Measurements from ENCODE around the gene CDCA3. TPM values are rescaled to one million over a fixed set of nuclear protein-coding genes. Genes with fewer than 3 reads are reported as not detected.

Gene CDCA3
- total RNA-seq, 1 experiment from 2014 or later = 92.0 TPM

DNA sequence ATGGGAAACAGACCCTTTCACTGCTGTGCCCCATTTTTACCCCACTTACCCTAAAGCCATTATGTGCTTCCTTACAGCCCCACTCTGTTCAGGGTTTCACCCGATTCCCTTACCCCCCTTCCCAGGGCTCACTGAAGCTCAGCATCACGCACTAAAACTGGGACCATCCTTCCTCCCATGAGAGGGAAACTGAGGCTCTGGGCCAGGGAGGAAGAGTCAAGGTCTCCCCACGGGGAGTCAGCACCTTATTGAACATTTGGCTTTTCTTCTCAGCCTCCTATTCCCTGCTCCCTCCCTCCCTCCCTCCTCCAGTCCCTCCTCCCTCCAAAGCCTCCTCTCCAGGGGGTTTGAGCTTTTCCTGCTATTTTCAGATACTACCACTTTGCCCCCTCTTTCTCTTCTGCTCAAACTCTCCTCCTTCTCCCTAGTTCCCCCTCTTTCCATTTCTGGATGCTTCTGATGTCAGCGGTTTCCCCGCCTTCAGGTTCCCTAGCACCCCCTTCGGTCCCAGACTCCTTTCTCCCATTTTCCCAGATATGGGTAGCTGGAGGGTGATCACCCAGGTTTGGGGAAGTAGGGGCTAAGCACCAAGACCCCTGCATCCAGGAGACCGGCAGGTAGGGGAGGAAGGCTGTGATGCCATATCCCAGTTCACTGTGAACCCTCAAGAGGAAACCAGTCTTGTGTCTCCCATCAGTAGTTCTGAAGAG is 28.5 kb downstream of the CDCA3 start:
- H3K36me3 ChIP-seq (ENCODE audit: low read depth, low read length) = no peaks in the 10 kb centered on the region
- H3F3A ChIP-seq (ENCODE audit: low read length, unreplicated experiment) = no peaks in the 10 kb centered on the region
- H3K9me2 ChIP-seq (replicated peaks; ENCODE audit: low read length) = no peaks in the 10 kb centered on the region
- ChIA-PET POLR2A (ENCODE audit: unreplicated experiment) (no interaction called here), CTCF (no interaction called here)
- H3K27ac ChIP-seq (ENCODE audit: low read length) = no peak overlapping the region
- intact Hi-C loops (cut with micrococcal nuclease) = no loop called here
- no peaks in the 10 kb centered on the region for H3K79me2 ChIP-seq (ENCODE audit: low read length)
- TF ChIP-seq EZH2 (IDR thresholded peaks at IDR 0.05; ENCODE audit: low read length, unreplicated experiment) (no peak), EZH2phosphoT487 (IDR thresholded peaks at IDR 0.05; ENCODE audit: borderline replicate concordance, low read length) (no peak)
- TF ChIP-seq, protein P1, sequence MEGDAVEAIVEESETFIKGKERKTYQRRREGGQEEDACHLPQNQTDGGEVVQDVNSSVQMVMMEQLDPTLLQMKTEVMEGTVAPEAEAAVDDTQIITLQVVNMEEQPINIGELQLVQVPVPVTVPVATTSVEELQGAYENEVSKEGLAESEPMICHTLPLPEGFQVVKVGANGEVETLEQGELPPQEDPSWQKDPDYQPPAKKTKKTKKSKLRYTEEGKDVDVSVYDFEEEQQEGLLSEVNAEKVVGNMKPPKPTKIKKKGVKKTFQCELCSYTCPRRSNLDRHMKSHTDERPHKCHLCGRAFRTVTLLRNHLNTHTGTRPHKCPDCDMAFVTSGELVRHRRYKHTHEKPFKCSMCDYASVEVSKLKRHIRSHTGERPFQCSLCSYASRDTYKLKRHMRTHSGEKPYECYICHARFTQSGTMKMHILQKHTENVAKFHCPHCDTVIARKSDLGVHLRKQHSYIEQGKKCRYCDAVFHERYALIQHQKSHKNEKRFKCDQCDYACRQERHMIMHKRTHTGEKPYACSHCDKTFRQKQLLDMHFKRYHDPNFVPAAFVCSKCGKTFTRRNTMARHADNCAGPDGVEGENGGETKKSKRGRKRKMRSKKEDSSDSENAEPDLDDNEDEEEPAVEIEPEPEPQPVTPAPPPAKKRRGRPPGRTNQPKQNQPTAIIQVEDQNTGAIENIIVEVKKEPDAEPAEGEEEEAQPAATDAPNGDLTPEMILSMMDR (conservative IDR thresholded peaks at IDR 0.05; ENCODE audit: low read depth, low read length) = no peak
- no peak overlapping the region for H3K4me2 ChIP-seq (ENCODE audit: low read length)
- no peaks in the 10 kb centered on the region for H3K9me3 ChIP-seq (ENCODE audit: low read length)
- ATAC-seq = no peak
- BruUV-seq (replicated peaks) = no TSS peak
- H3K27me3 ChIP-seq (ENCODE audit: low read length) = no peaks in the 10 kb centered on the region
- H3K4me1 ChIP-seq (ENCODE audit: insufficient read depth, low read length) = peaks cover 5% of the 10 kb centered on the region; the same call in 1 of the 2 replicates
- H4K20me1 ChIP-seq (ENCODE audit: low read length) = no peaks in the 10 kb centered on the region
- no peak overlapping the region for H2AFZ ChIP-seq (ENCODE audit: low read length)
- no peak overlapping the region for H3K4me3 ChIP-seq (ENCODE audit: low read length)
- no peak overlapping the region for H3K9ac ChIP-seq (ENCODE audit: low read length)
- DNase-seq = no peak

DNA sequence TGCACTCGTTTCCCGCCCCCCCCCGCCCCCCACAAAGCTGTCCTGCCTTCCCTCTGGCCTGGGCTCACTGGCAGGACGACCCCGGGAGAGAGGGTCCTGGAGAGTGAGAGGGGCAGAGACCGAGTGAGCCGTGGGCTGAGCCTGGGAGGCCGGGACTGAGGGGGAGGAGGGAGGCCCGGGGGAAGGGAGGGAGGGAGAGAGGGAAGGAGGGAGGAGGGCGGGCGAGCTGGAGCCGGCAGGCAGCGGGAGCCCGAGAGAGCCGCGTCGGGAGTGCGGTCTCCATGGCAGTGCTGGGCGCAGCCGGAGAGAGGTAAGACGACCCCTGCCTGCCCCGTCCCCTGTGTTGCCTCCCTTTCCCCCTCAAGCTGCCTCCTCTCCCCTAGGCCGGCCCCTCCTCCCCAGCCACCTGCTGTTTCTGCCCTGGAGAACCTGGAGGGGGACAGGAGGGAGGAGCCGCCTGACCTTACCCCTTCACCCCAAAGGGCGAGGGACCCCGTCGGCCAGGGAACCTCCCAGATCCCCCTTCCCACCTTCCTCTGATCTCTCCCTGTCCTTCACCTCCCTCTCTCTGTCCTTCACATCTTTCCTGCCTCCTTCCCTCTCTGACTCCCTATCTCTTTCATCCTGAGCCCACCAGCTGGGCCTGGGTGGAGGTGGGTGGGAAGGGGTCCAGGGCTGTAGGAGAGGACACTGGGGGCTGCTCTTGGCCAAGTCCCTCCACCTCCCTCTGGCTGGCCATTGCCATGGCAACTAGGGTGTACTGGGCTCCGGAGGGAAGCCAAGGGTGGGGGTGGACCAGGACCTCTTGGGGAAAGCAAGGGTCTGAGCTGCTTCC is 29.3 kb downstream of the CDCA3 start, which contains the start of gene GPR162:
GPR162 (plus strand) TSS at position 231 of the 835 bp plus-strand sequence. CDS start 2,078 bp downstream, outside the sequence.
- Histone ChIP-seq H3K4me1 (ENCODE audit: insufficient read depth, low read length) (no peaks in the 10 kb centered on the region), H3K4me3 (ENCODE audit: low read length) (no peak within 1 kb of the TSS), H3K9ac (ENCODE audit: low read length) (no peak within 1 kb of the TSS), H3K9me2 (replicated peaks; ENCODE audit: low read length) (no peaks in the 10 kb centered on the region), H3F3A (ENCODE audit: low read length, unreplicated experiment) (no peaks in the 10 kb centered on the region), H2AFZ (ENCODE audit: low read length) (no peak within 1 kb of the TSS), H3K36me3 (ENCODE audit: low read depth, low read length) (no peaks in the 10 kb centered on the region), H3K27me3 (ENCODE audit: low read length) (no peaks in the 10 kb centered on the region), H3K79me2 (ENCODE audit: low read length) (no peaks in the 10 kb centered on the region), H3K4me2 (ENCODE audit: low read length) (no peak within 1 kb of the TSS), H3K9me3 (ENCODE audit: low read length) (no peaks in the 10 kb centered on the region), H4K20me1 (ENCODE audit: low read length) (no peaks in the 10 kb centered on the region), H3K27ac (ENCODE audit: low read length) (no peak within 1 kb of the TSS)
- intact Hi-C loops (cut with micrococcal nuclease) = no loop called here
- ATAC-seq (no peak), DNase-seq (no peak)
- ChIA-PET POLR2A (ENCODE audit: unreplicated experiment) (no interaction called here), CTCF (no interaction called here)
- no peak for TF ChIP-seq EZH2 (IDR thresholded peaks at IDR 0.05; ENCODE audit: low read length, unreplicated experiment)
- BruUV-seq (replicated peaks) = no TSS peak

DNA sequence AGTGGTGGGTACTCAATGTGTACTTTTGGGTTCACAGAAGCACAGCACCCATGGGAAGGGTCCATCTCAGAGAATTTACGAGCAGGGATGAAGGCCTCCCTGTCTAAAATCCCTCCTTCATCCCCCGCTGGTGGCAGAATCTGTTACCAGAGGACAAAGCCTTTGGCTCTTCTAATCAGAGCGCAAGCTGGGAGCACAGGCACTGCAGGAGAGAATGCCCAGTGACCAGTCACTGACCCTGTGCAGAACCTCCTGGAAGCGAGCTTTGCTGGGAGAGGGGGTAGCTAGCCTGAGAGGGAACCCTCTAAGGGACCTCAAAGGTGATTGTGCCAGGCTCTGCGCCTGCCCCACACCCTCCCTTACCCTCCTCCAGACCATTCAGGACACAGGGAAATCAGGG is 30.9 kb downstream of the CDCA3 start:
- POLR2A ChIA-PET (ENCODE audit: unreplicated experiment) = no interaction called here
- Histone ChIP-seq H3K27ac (ENCODE audit: low read length) (no peak overlapping the region), H3K4me3 (ENCODE audit: low read length) (no peak overlapping the region), H4K20me1 (ENCODE audit: low read length) (no peaks in the 10 kb centered on the region), H3K27me3 (ENCODE audit: low read length) (no peaks in the 10 kb centered on the region), H2AFZ (ENCODE audit: low read length) (no peak overlapping the region), H3F3A (ENCODE audit: low read length, unreplicated experiment) (no peaks in the 10 kb centered on the region), H3K79me2 (ENCODE audit: low read length) (no peaks in the 10 kb centered on the region), H3K9me3 (ENCODE audit: low read length) (no peaks in the 10 kb centered on the region), H3K9ac (ENCODE audit: low read length) (no peak overlapping the region), H3K4me2 (ENCODE audit: low read length) (no peak overlapping the region), H3K36me3 (ENCODE audit: low read depth, low read length) (no peaks in the 10 kb centered on the region), H3K9me2 (replicated peaks; ENCODE audit: low read length) (no peaks in the 10 kb centered on the region), H3K4me1 (ENCODE audit: insufficient read depth, low read length) (no peaks in the 10 kb centered on the region)
- ATAC-seq (no peak), DNase-seq (no peak)
- BruUV-seq (replicated peaks) = no TSS peak
- intact Hi-C loops (cut with micrococcal nuclease) = no loop called here
- CTCF ChIA-PET = no interaction called here
- TF ChIP-seq EZH2 (IDR thresholded peaks at IDR 0.05; ENCODE audit: low read length, unreplicated experiment) (no peak), EZH2phosphoT487 (IDR thresholded peaks at IDR 0.05; ENCODE audit: borderline replicate concordance, low read length) (no peak)
- TF ChIP-seq, protein P1 (conservative IDR thresholded peaks at IDR 0.05; ENCODE audit: low read depth, low read length) = no peak

Measured in PC-3 (cell line).